ENCODE data around the gene HMG20A. TPM values are rescaled to one million over a fixed set of nuclear protein-coding genes. Genes with fewer than 3 reads are reported as not detected.

The HMG20A gene
- total and polyA plus RNA-seq, 10 of the 15 experiments (the other 5 are each of a cell fraction or from before 2014, with no cell fraction given), result 30.0 to 98.7 (median 46.8) TPM

GRCh38 chr15:77486542-77487468, 66.1 kb downstream of the HMG20A start (continued):
- TF ChIP-seq E2F8 (IDR thresholded peaks at IDR 0.05; ENCODE audit: low read depth, partially characterized antibody), result no peak

GRCh38 chr15:77487469-77487842, 66.8 kb downstream of the HMG20A start:
- H3K9ac ChIP-seq (ENCODE audit: control insufficient read depth, insufficient read depth, low read length), result no peak overlapping the region
- intact Hi-C loops (cut with micrococcal nuclease; ENCODE audit: unreplicated experiment) (no loop called here), in situ Hi-C loops (cut with MboI) (no loop called here)
- BruUV-seq (replicated peaks), result no TSS peak
- no peak overlapping the region for H2AFZ ChIP-seq (ENCODE audit: control insufficient read depth, low read depth, low read length)
- no peak overlapping the region for H3K4me3 ChIP-seq
- peaks cover 6 to 12% of the 10 kb centered on the region in 2 experiments for H3K36me3 ChIP-seq (ENCODE audit: control insufficient read depth in 2 of 2, insufficient read depth in 2 of 2, low read length in 1 of 2)
- H3K9me3 ChIP-seq (replicated peaks; ENCODE audit: control insufficient read depth, insufficient read depth, low read length), result no peaks in the 10 kb centered on the region
- RAD21 ChIA-PET (ENCODE audit: unreplicated experiment), result interaction anchor here (1.5 kb wide), 1 partner anchor 56 kb away, joined by 3 read pairs; no protein-coding TSS in a partner anchor
- SMC1A ChIA-PET (ENCODE audit: uncharacterized antibody, unreplicated experiment), result interaction anchor here (1.0 to 3.0 kb wide), 3 partner anchors 9 to 365 kb away, joined by 3 to 19 read pairs (median 4); no protein-coding TSS in a partner anchor
- FAIRE-seq (no peak), ATAC-seq (no peak), DNase-seq (ENCODE audit: low read depth, low spot score) (no peak)
- H4K20me1 ChIP-seq (ENCODE audit: control insufficient read depth, insufficient read depth), result no peaks in the 10 kb centered on the region
- H3K4me1 ChIP-seq (ENCODE audit: control insufficient read depth, insufficient read depth, low read length), result no peaks in the 10 kb centered on the region
- 95% methylated on average over 2 of the region's 2 CpGs for WGBS (ENCODE audit: insufficient coverage, insufficient replicate concordance, low lambda C conversion rate, missing lambda C conversion rate)
- no peaks in the 10 kb centered on the region for H3K27me3 ChIP-seq (replicated peaks in 1 of 2; ENCODE audit: control insufficient read depth in 2 of 2, insufficient read depth in 2 of 2, low read length in 1 of 2)
- H3K79me2 ChIP-seq (ENCODE audit: control insufficient read depth, insufficient read depth, low read length), result no peaks in the 10 kb centered on the region
- CTCF ChIA-PET, result interaction anchor here (0.8 to 2.2 kb wide), 6 partner anchors 10 to 368 kb away, joined by 3 to 8 read pairs (median 4); no protein-coding TSS in a partner anchor
- POLR2A ChIA-PET, result no interaction called here
- H3K27ac ChIP-seq (ENCODE audit: control insufficient read depth, insufficient read depth), result no peak overlapping the region
- TF ChIP-seq MEF2B (IDR thresholded peaks at IDR 0.05; ENCODE audit: partially characterized antibody, poor library complexity, severe bottlenecking), result no peak
- H3K4me2 ChIP-seq (ENCODE audit: control insufficient read depth, insufficient read depth), result no peak overlapping the region
